A549 treated with AZD9567 at 1 μM for 4 hours (cell line): ENCODE results near the gene BBS4. TPM values are rescaled to one million over a fixed set of nuclear protein-coding genes. Genes with fewer than 3 reads are reported as not detected.

ENCODE experiments used
- total RNA-seq: library from RNA; stranded (reverse); fragments of 200-300 nt; extraction: Qiagen RNA extraction; gene quantifications from 5 replicates; pipeline ENCODE4 v1.2.3, GENCODE V29; 2022; ENCODE audit not compliant: insufficient read depth

Gene BBS4
- 15.6 to 45.7 TPM (median 18.0 TPM) in 5 replicates for total RNA-seq

GRCh38 chr15:72685925-72686794 is at the start of gene BBS4, which contains the start of gene HIGD2B:
Gene BBS4, plus strand, starts transcription at chr15:72686207. Its CDS starts 21 bp downstream, at chr15:72686228.
Gene HIGD2B, minus strand, starts transcription at chr15:72686182. Its CDS starts 9,808 bp downstream, at chr15:72676374.

GRCh38 chr15:72654397-72654796 is 31.6 kb upstream of the BBS4 start, which contains the start of gene GOLGA6B:
Gene GOLGA6B, plus strand, starts transcription at chr15:72654697. Its CDS starts 41 bp downstream, at chr15:72654738.

GRCh38 chr15:72783640-72784455 is 97.8 kb downstream of the BBS4 start, which contains the start of gene ADPGK:
Gene ADPGK, minus strand, starts transcription at chr15:72783758. Its CDS starts 67 bp downstream, at chr15:72783691.

Other genes with a start within 250 kb of the BBS4 start
- gene ARIH1, start 211.9 kb upstream of the BBS4 start, total RNA-seq, result 52.6 to 80.6 TPM (median 74.1 TPM) in 5 replicates
- gene GOLGA6B, start 31.5 kb upstream of the BBS4 start, total RNA-seq, result 0.06 to 0.12 TPM in 2 of 5 replicates, not detected in the others
- not detected in 5 replicates for gene HIGD2B, start within 50 bp of the BBS4 start, total RNA-seq
- gene ADPGK, start 97.6 kb downstream of the BBS4 start, total RNA-seq, result 74.1 to 132 TPM (median 81.0 TPM) in 5 replicates